GM12864 (cell line): ENCODE measurements around the gene LPIN1.
A peak's percentile ranks its signal among the peaks of the same experiment; 100 is the strongest.

Source experiments
- DNase-seq: peaks from one replicate; pipeline ENCODE4 v3.0.0-alpha.2; 2011; ENCODE audit warnings: low read depth
- H3K4me3 ChIP-seq: 2 replicates; pipeline ENCODE4 v1.5.1; 2011; ENCODE audit warnings: mild to moderate bottlenecking, low read depth, low read length, control low read depth
- CTCF ChIP-seq: IDR thresholded peaks from 2 replicates; pipeline ENCODE4 v1.5.1; 2011; ENCODE audit warnings: low read depth, mild to moderate bottlenecking, moderate library complexity, low read length, control low read depth, inconsistent platforms; ENCODE audit errors: missing control alignments

Gene LPIN1

GRCh38 chr2:11771971-11772615 is 25.7 kb downstream of the LPIN1 start:
- TF ChIP-seq CTCF: no peak
- DNase-seq: no peak

GRCh38 chr2:11773111-11773510 is 26.7 kb downstream of the LPIN1 start:
- no peak for TF ChIP-seq CTCF
- DNase-seq: no peak
- H3K4me3 ChIP-seq: no peak overlapping the region

More at GRCh38 chr2:11771971-11772615, 25.7 kb downstream of the LPIN1 start:
- H3K4me3 ChIP-seq: no peak overlapping the region

- H3K4me3 ChIP-seq: no peak overlapping the region
- TF ChIP-seq CTCF: no peak
- no peak for DNase-seq
Observed at GRCh38 chr2:11773747-11774525, 27.5 kb downstream of the LPIN1 start.

GRCh38 chr2:11774600-11774999 is 28.2 kb downstream of the LPIN1 start:
- TF ChIP-seq CTCF: no peak
- no peak for DNase-seq
- no peak overlapping the region for H3K4me3 ChIP-seq

- no peak for TF ChIP-seq CTCF
- peak; percentile 30 for DNase-seq
- H3K4me3 ChIP-seq: no peak overlapping the region
Observed at GRCh38 chr2:11775384-11775783, 29.0 kb downstream of the LPIN1 start.

GRCh38 chr2:11777066-11777782 is 30.8 kb downstream of the LPIN1 start:
- DNase-seq: no peak
- H3K4me3 ChIP-seq: no peak overlapping the region
- no peak for TF ChIP-seq CTCF
